HEK293T (cell line): ENCODE measurements around the gene RAC3.

Experiments used
- ELF4 ChIP-seq: fragments of 450-650 bp; IDR thresholded peaks from 2 replicates; pipeline ENCODE4 v1.6.1; 2017; ENCODE audit warnings: antibody characterized with exemption
- FOXA1 ChIP-seq: fragments of 450-650 bp; IDR thresholded peaks from 2 replicates; pipeline ENCODE4 v1.6.1; 2016; ENCODE audit warnings: mild to moderate bottlenecking
- FOXK2 ChIP-seq: fragments of 450-650 bp; IDR thresholded peaks from 2 replicates; pipeline ENCODE4 v1.6.1; 2016; ENCODE audit warnings: mild to moderate bottlenecking
- FOXM1 ChIP-seq: fragments of 450-650 bp; IDR thresholded peaks from 2 replicates; pipeline ENCODE4 v1.6.1; 2017; ENCODE audit warnings: mild to moderate bottlenecking, borderline replicate concordance
- LEF1 ChIP-seq: fragments of 450-650 bp; IDR thresholded peaks from 2 replicates; pipeline ENCODE4 v1.6.1; 2017; ENCODE audit warnings: mild to moderate bottlenecking, borderline replicate concordance
- SP1 ChIP-seq: fragments of 450-650 bp; IDR thresholded peaks from 2 replicates; pipeline ENCODE4 v1.6.1; 2017
- SUZ12 ChIP-seq: fragments of 450-650 bp; IDR thresholded peaks from 2 replicates; pipeline ENCODE4 v1.6.1; 2016; ENCODE audit warnings: mild to moderate bottlenecking
- TARDBP ChIP-seq: fragments of 450-650 bp; IDR thresholded peaks from 2 replicates; pipeline ENCODE4 v1.6.1; 2016
- TF ChIP-seq, protein P1 (sequence below): fragments of 450-650 bp; IDR thresholded peaks from 2 replicates; pipeline ENCODE4 v1.6.1; 2016

- TF ChIP-seq TARDBP, result no peak
- TF ChIP-seq FOXK2, result no peak
- TF ChIP-seq ELF4, result no peak
- no peak for TF ChIP-seq FOXA1
- TF ChIP-seq SUZ12, result no peak
- TF ChIP-seq SP1, result no peak
- no peak for TF ChIP-seq FOXM1
- TF ChIP-seq, protein P1, sequence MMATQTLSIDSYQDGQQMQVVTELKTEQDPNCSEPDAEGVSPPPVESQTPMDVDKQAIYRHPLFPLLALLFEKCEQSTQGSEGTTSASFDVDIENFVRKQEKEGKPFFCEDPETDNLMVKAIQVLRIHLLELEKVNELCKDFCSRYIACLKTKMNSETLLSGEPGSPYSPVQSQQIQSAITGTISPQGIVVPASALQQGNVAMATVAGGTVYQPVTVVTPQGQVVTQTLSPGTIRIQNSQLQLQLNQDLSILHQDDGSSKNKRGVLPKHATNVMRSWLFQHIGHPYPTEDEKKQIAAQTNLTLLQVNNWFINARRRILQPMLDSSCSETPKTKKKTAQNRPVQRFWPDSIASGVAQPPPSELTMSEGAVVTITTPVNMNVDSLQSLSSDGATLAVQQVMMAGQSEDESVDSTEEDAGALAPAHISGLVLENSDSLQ, result no peak
- TF ChIP-seq LEF1, result no peak; the same call in 1 of the 2 replicates
These were observed 792 bp upstream of the RAC3 start for GRCh38 chr17:82030470-82031302.
